ENCODE measurements around the gene DIDO1. TPM values are rescaled to one million over a fixed set of nuclear protein-coding genes. Genes with fewer than 3 reads are reported as not detected.

The DIDO1 gene
- total RNA-seq, 4 donors from 2014 or later, result 54.2 to 105 (median 70.7) TPM

DNA sequence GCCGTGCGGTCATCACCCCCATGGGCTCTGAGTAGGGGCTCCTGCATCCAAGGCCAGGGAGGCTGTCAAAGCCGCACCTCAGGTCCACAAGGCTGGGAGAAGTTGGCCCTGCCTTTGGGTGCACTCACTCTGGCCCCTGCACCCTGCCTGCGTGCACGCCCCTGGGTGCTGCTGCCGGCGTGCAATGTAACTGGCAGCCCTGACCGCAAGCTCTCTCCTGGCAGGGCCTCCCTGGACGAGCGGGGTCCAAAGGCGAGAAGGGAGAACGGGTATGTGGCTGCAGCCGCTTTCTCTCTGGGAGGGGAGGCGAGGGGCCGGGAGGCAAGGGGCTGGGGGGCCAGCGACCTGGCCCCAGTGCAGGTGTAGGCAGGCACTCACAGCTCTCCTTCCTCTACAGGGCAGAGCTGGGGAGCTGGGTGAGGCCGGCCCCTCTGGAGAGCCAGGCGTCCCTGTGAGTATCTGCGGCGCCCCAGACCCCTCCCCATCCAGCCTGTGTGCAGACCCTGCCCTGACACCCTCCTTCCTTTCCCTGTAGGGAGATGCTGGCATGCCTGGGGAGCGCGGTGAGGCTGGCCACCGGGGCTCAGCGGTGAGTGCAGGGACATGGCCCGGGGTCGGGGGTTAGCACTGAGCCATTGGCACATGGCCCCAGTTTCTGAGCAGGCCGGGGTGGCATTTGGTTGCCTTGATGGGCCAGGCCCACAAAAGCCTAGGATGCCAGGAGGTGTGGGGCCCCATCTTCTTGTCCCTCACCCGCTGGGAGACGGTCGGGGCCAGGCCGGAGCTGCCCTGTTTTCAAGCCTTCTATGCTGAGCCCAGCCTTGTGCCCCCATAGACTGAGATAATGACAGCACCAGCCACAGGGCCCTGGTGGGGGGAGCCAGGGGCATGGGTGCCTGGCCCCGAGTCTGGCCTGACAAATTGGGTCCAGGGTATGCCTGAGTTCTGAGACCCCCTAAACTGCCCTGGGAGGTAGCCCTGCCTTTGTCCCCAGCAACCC lies 96.8 kb downstream of the DIDO1 start:
- no peak for DNase-seq (ENCODE audit: low spot score in 2 of 2)
- intact Hi-C loops (cut with DNase I; ENCODE audit: low total_unique reads), result loop anchor here (10.0 kb wide), 1 partner anchor 185 kb away; no protein-coding TSS in a partner anchor
- WGBS, 2 donors, result 87 to 95% methylated on average over 25 to 27 of the region's 32 CpGs
- TF ChIP-seq, protein P1, sequence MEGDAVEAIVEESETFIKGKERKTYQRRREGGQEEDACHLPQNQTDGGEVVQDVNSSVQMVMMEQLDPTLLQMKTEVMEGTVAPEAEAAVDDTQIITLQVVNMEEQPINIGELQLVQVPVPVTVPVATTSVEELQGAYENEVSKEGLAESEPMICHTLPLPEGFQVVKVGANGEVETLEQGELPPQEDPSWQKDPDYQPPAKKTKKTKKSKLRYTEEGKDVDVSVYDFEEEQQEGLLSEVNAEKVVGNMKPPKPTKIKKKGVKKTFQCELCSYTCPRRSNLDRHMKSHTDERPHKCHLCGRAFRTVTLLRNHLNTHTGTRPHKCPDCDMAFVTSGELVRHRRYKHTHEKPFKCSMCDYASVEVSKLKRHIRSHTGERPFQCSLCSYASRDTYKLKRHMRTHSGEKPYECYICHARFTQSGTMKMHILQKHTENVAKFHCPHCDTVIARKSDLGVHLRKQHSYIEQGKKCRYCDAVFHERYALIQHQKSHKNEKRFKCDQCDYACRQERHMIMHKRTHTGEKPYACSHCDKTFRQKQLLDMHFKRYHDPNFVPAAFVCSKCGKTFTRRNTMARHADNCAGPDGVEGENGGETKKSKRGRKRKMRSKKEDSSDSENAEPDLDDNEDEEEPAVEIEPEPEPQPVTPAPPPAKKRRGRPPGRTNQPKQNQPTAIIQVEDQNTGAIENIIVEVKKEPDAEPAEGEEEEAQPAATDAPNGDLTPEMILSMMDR (IDR thresholded peaks at IDR 0.05), result no peak
- H3K4me3 ChIP-seq (ENCODE audit: low read depth, poor library complexity, severe bottlenecking), result no peak overlapping the region

DNA sequence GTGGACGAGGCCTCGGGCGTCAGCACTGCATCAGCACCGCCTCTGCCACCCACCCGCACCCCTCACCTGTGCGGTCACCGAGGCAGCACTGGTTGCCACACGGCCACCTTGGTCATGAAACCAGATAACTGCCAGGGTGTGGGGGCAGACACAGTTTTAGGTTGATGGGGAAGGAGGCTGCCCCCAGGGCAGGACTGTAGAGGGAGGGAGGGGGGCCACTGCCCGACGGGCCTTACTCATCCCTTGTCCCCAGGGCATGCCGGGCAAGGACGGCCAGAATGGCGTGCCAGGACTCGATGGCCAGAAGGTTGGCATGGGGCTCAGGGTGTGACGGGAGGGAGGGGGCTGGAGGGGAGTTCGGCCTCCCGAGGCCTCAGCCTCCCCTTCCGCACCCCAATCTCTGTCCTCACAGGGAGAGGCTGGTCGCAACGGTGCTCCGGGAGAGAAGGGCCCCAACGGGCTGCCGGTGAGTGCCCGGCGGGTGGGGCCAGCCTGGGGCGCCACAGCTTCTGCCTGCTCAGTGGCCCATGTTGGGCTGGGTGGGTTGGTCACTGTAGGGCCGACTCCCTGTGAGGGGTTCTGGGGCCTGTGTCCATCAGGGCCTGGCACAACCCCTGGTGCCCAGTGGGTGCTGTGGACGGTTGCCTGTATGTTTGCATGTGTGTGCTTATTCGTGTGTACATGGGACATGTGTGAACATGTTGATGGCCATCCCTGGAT lies 97.6 kb downstream of the DIDO1 start:
- intact Hi-C loops (cut with DNase I; ENCODE audit: low total_unique reads), result loop anchor here (10.0 kb wide), 1 partner anchor 186 kb away; no protein-coding TSS in a partner anchor
- WGBS, 2 donors, result 70 to 73% methylated on average over 20 to 23 of the region's 29 CpGs
- no peak for DNase-seq (ENCODE audit: low spot score in 2 of 2)
- TF ChIP-seq, protein P1 (IDR thresholded peaks at IDR 0.05), result no peak
- no peak for TF ChIP-seq POLR2A (IDR thresholded peaks at IDR 0.05)
- H3K4me3 ChIP-seq (ENCODE audit: low read depth, poor library complexity, severe bottlenecking), result no peak overlapping the region

DNA sequence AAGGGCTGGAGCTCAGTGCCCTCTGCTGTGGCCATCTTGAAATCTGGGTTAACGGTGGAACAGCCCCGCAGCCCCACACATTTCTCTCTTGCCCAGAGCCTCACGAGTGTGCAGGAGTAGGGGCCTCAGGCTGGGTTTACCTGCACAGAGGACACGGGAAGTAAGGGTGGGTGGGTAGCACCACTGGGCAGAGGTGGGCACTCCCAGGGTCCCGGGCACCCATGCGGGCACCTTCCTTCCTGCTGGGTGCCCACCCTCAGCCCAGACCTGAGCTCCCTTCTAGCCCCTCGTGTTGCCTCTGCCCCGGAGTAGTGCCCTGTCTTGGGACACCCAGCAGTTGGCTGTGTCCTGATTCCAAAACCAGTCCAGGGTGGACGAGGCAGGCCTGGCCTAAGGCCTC lies 98.3 kb downstream of the DIDO1 start:
- intact Hi-C loops (cut with DNase I; ENCODE audit: low total_unique reads), result loop anchor here (10.0 kb wide), 1 partner anchor 187 kb away; no protein-coding TSS in a partner anchor
- TF ChIP-seq, protein P1 (IDR thresholded peaks at IDR 0.05), result no peak
- no peak for TF ChIP-seq POLR2A (IDR thresholded peaks at IDR 0.05)
- no peak for DNase-seq (ENCODE audit: low spot score in 2 of 2)
- 87 to 90% methylated on average over 7 to 8 of the region's 9 CpGs for WGBS, 2 donors
- no peak overlapping the region for H3K4me3 ChIP-seq (ENCODE audit: low read depth, poor library complexity, severe bottlenecking)

Other genes starting within 250 kb of the DIDO1 start
- under 1 TPM in 3 of 4 donors, not detected in 1; 0.07 to 0.61 (median 0.13) TPM for gene NTSR1, start 217.7 kb downstream of the DIDO1 start, total RNA-seq
- gene MRGBP, start 130.0 kb downstream of the DIDO1 start, total RNA-seq, result 10 to 100 TPM in 3 of 4 donors, 1 to 10 TPM in 1; 9.8 to 13.9 (median 10.2) TPM
- 10 to 100 TPM; 50.3 to 76.9 (median 58.5) TPM for gene OGFR, start 121.7 kb downstream of the DIDO1 start, total RNA-seq
- 10 to 100 TPM in 2 of 4 donors, 1 to 10 TPM in 2; 5.6 to 14.1 (median 10.8) TPM for gene COL9A3, start 109.5 kb downstream of the DIDO1 start, total RNA-seq
- gene TCFL5, start 64.7 kb downstream of the DIDO1 start, total RNA-seq, result 10 to 100 TPM; 12.1 to 13.9 (median 13.1) TPM
- gene GID8, start 11.6 kb upstream of the DIDO1 start, total RNA-seq, result 10 to 100 TPM; 39.6 to 59.3 (median 44.2) TPM
- 1 to 10 TPM in 2 of 4 donors, under 1 TPM in 2; 0.46 to 1.1 (median 0.73) TPM for gene SLC17A9, start 26.2 kb upstream of the DIDO1 start, total RNA-seq
- under 1 TPM in 1 of 4 donors, not detected in 3; 0.23 TPM for gene BHLHE23, start 80.5 kb upstream of the DIDO1 start, total RNA-seq

Data from lower leg skin (tissue), 4 donors.